Hepatocyte (in vitro differentiated cells): Measurements from ENCODE around the gene PLD1.

Experiments used
- EZH2 ChIP-seq: fragments of 200-600 bp; sonication (generic); IDR thresholded peaks from 2 replicates; pipeline ENCODE4 v1.6.1; 2016; ENCODE audit warnings: antibody characterized with exemption, mild to moderate bottlenecking, borderline replicate concordance
- TF ChIP-seq, protein P1 (sequence below): fragments of 200-600 bp; sonication (generic); IDR thresholded peaks from 2 replicates; pipeline ENCODE4 v1.5.1; 2016; ENCODE audit warnings: antibody characterized with exemption, mild to moderate bottlenecking; ENCODE audit not compliant: poor library complexity

DNA sequence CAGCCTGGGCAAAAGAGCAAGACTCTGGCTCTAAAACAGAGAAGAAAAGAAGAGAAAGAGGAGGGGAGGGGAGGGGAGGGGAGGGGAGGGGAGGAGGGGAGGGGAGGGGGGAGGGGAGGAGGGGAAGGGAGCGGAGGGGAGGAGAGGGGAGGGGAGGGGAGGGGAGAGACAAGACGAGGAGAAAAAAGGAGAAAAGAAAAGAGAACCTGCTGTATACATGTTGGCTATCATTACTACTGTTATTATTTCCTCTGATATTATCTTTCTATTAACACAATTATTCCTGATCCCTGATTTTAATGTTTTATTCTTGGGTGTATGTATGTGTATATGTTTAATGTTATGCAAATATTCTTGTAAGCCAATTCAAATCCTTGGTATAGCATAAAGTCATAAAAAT lies 46.9 kb downstream of the PLD1 start:
- no peak for TF ChIP-seq EZH2
- TF ChIP-seq, protein P1, sequence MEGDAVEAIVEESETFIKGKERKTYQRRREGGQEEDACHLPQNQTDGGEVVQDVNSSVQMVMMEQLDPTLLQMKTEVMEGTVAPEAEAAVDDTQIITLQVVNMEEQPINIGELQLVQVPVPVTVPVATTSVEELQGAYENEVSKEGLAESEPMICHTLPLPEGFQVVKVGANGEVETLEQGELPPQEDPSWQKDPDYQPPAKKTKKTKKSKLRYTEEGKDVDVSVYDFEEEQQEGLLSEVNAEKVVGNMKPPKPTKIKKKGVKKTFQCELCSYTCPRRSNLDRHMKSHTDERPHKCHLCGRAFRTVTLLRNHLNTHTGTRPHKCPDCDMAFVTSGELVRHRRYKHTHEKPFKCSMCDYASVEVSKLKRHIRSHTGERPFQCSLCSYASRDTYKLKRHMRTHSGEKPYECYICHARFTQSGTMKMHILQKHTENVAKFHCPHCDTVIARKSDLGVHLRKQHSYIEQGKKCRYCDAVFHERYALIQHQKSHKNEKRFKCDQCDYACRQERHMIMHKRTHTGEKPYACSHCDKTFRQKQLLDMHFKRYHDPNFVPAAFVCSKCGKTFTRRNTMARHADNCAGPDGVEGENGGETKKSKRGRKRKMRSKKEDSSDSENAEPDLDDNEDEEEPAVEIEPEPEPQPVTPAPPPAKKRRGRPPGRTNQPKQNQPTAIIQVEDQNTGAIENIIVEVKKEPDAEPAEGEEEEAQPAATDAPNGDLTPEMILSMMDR = no peak
